Measurements from ENCODE around the gene ATAD3A. TPM values are rescaled to one million over a fixed set of nuclear protein-coding genes. Genes with fewer than 3 reads are reported as not detected.

Gene ATAD3A
- total and polyA plus RNA-seq, 9 of the 15 experiments (the other 6 are each of a cell fraction or from before 2014, with no cell fraction given), result 0.10 to 173 (median 36.7) TPM

DNA sequence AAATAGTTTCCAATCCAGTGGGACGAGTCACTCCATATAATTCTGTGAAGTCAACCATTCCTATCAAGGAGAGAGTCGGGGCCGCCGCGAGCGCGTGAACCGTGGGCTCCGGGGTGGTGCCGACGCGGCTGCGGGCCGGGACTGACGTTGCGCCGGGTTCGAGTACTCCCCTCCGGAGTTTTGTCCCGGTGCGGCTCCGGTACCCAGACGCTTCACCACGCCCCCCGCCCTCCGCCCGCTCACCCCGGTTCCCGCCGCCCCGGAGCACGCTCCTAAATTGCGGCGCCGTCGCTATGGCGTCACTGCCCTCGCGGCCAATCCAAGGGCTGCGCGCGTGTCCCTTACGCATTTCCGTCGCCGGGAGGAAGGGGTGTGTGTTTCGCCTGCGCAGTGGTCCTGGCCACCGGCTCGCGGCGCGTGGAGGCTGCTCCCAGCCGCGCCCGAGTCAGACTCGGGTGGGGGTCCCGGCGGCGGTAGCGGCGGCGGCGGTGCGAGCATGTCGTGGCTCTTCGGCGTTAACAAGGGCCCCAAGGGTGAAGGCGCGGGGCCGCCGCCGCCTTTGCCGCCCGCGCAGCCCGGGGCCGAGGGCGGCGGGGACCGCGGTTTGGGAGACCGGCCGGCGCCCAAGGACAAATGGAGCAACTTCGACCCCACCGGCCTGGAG lies 40.4 kb upstream of the ATAD3A start, which contains the start of gene ATAD3B (continued):
- TF ChIP-seq, protein P1, sequence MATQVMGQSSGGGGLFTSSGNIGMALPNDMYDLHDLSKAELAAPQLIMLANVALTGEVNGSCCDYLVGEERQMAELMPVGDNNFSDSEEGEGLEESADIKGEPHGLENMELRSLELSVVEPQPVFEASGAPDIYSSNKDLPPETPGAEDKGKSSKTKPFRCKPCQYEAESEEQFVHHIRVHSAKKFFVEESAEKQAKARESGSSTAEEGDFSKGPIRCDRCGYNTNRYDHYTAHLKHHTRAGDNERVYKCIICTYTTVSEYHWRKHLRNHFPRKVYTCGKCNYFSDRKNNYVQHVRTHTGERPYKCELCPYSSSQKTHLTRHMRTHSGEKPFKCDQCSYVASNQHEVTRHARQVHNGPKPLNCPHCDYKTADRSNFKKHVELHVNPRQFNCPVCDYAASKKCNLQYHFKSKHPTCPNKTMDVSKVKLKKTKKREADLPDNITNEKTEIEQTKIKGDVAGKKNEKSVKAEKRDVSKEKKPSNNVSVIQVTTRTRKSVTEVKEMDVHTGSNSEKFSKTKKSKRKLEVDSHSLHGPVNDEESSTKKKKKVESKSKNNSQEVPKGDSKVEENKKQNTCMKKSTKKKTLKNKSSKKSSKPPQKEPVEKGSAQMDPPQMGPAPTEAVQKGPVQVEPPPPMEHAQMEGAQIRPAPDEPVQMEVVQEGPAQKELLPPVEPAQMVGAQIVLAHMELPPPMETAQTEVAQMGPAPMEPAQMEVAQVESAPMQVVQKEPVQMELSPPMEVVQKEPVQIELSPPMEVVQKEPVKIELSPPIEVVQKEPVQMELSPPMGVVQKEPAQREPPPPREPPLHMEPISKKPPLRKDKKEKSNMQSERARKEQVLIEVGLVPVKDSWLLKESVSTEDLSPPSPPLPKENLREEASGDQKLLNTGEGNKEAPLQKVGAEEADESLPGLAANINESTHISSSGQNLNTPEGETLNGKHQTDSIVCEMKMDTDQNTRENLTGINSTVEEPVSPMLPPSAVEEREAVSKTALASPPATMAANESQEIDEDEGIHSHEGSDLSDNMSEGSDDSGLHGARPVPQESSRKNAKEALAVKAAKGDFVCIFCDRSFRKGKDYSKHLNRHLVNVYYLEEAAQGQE (IDR thresholded peaks at IDR 0.05; ENCODE audit: borderline replicate concordance), result peak; percentile 93
- TF ChIP-seq, protein P1 (CRISPR knock-in tag; IDR thresholded peaks at IDR 0.05; ENCODE audit: low read depth), result peak; percentile 42
- TF ChIP-seq, protein P2, sequence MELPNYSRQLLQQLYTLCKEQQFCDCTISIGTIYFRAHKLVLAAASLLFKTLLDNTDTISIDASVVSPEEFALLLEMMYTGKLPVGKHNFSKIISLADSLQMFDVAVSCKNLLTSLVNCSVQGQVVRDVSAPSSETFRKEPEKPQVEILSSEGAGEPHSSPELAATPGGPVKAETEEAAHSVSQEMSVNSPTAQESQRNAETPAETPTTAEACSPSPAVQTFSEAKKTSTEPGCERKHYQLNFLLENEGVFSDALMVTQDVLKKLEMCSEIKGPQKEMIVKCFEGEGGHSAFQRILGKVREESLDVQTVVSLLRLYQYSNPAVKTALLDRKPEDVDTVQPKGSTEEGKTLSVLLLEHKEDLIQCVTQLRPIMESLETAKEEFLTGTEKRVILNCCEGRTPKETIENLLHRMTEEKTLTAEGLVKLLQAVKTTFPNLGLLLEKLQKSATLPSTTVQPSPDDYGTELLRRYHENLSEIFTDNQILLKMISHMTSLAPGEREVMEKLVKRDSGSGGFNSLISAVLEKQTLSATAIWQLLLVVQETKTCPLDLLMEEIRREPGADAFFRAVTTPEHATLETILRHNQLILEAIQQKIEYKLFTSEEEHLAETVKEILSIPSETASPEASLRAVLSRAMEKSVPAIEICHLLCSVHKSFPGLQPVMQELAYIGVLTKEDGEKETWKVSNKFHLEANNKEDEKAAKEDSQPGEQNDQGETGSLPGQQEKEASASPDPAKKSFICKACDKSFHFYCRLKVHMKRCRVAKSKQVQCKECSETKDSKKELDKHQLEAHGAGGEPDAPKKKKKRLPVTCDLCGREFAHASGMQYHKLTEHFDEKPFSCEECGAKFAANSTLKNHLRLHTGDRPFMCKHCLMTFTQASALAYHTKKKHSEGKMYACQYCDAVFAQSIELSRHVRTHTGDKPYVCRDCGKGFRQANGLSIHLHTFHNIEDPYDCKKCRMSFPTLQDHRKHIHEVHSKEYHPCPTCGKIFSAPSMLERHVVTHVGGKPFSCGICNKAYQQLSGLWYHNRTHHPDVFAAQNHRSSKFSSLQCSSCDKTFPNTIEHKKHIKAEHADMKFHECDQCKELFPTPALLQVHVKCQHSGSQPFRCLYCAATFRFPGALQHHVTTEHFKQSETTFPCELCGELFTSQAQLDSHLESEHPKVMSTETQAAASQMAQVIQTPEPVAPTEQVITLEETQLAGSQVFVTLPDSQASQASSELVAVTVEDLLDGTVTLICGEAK (IDR thresholded peaks at IDR 0.05), result peak; percentile 94
- TF ChIP-seq, protein P2 (CRISPR knock-in tag; IDR thresholded peaks at IDR 0.05), result no peak
- TF ChIP-seq NFIC (IDR thresholded peaks at IDR 0.05) (peak; percentile 19; the same call in 1 of the 2 replicates), RBM25 (IDR thresholded peaks at IDR 0.05; ENCODE audit: low read depth, low read length, severe bottlenecking) (peak; percentile 81), MTA3 (IDR thresholded peaks at IDR 0.05; ENCODE audit: borderline replicate concordance) (peak; percentile 96), KLF6 (CRISPR knock-in tag; IDR thresholded peaks at IDR 0.05; ENCODE audit: borderline replicate concordance) (peak; percentile 38; the same call in 1 of the 2 replicates), KHSRP (IDR thresholded peaks at IDR 0.05) (peak; percentile 90), MEF2A (IDR thresholded peaks at IDR 0.05; ENCODE audit: control insufficient read depth, low read depth, low read length) (no peak), XRCC4 (IDR thresholded peaks at IDR 0.05; ENCODE audit: extremely low read depth, insufficient read depth, insufficient read length) (no peak)

Measured in K562 (cell line).